ENCODE results near the gene RAP1GAP.

- TF ChIP-seq CTCF (conservative IDR thresholded peaks at IDR 0.05; ENCODE audit: low read length) (no peak), EZH2phosphoT487 (IDR thresholded peaks at IDR 0.05; ENCODE audit: borderline replicate concordance) (no peak)
Observed at GRCh38 chr1:21605964-21606705, 63.0 kb downstream of the RAP1GAP start.

Data from Loucy (cell line).